ENCODE data around the gene DEFB118. TPM values are rescaled to one million over a fixed set of nuclear protein-coding genes. Genes with fewer than 3 reads are reported as not detected.
A peak's percentile ranks its signal among the peaks of the same experiment; 100 is the strongest.

The DEFB118 gene
- total and polyA plus RNA-seq, 2 donors from 2014 or later: not detected

- intact Hi-C loops (cut with DNase I): no loop called here
- DNase-seq (peak in 1 of 5 donors; percentile 6), FAIRE-seq (no peak)
- TF ChIP-seq CTCF (IDR thresholded peaks at IDR 0.05; ENCODE audit: borderline replicate concordance, extremely low read depth, insufficient read depth): no peak
- no peaks in the 10 kb centered on the region for H3K27me3 ChIP-seq (ENCODE audit: control insufficient read depth, insufficient read depth, low read length)
- H3K36me3 ChIP-seq (ENCODE audit: control insufficient read depth in 2 of 3, insufficient read depth in 3 of 3, low read length in 3 of 3): no peaks in the 10 kb centered on the region
- no peak within 1 kb of the TSS for H3K27ac ChIP-seq (ENCODE audit: low read depth in 2 of 2, low read length in 2 of 2)
- H3K9ac ChIP-seq (ENCODE audit: low read length in 3 of 3): no peak within 1 kb of the TSS
- no peak within 1 kb of the TSS for H3K4me3 ChIP-seq (ENCODE audit: low read length in 3 of 3)
- H3K9me3 ChIP-seq (ENCODE audit: control insufficient read depth in 2 of 3, insufficient read depth in 1 of 3, low read length in 3 of 3): no peaks in the 10 kb centered on the region
- H3K4me1 ChIP-seq (ENCODE audit: control insufficient read depth in 2 of 3, insufficient read depth in 2 of 3, low read depth in 1 of 3, low read length in 3 of 3): no peaks in the 10 kb centered on the region
These were observed 37.7 kb downstream of the DEFB118 start, which contains the start of gene DEFB121 for GRCh38 chr20:31406115-31406514. DEFB121 (minus strand) TSS chr20:31406215; CDS start chr20:31406152, 63 bp downstream.

- Histone ChIP-seq H3K36me3 (ENCODE audit: control insufficient read depth in 2 of 3, insufficient read depth in 3 of 3, low read length in 3 of 3) (no peaks in the 10 kb centered on the region), H3K9me3 (ENCODE audit: control insufficient read depth in 2 of 3, insufficient read depth in 1 of 3, low read length in 3 of 3) (no peaks in the 10 kb centered on the region), H3K27ac (ENCODE audit: low read depth in 2 of 2, low read length in 2 of 2) (no peak overlapping the region), H3K27me3 (ENCODE audit: control insufficient read depth, insufficient read depth, low read length) (no peaks in the 10 kb centered on the region), H3K4me1 (ENCODE audit: control insufficient read depth in 2 of 3, insufficient read depth in 2 of 3, low read depth in 1 of 3, low read length in 3 of 3) (no peaks in the 10 kb centered on the region), H3K9ac (ENCODE audit: low read length in 3 of 3) (no peak overlapping the region), H3K4me3 (ENCODE audit: low read length in 3 of 3) (no peak overlapping the region)
- no peak for FAIRE-seq
- no peak for TF ChIP-seq CTCF (IDR thresholded peaks at IDR 0.05; ENCODE audit: borderline replicate concordance, extremely low read depth, insufficient read depth)
- no peak for DNase-seq
- intact Hi-C loops (cut with DNase I): no loop called here
These were observed 41.6 kb downstream of the DEFB118 start for GRCh38 chr20:31410011-31410410.

DNA sequence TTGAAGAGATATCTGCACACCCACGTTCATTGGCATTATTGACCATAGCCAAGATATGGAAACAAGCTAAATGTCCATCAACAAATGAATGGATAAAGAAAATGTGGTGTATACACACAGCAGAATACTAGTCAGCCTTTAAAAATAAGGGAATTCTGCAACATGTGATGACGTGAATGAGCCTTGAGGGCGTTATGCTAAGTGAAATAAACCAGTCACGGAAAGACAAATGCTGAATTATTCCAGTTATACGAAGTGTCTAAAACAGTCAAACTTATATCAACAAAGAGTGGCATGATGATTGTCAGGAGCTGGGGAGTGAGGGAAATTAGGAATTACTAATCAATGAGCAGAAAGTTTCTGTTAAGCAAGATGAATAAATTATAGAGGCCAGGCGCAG is 46.0 kb downstream of the DEFB118 start:
- no peaks in the 10 kb centered on the region for H3K4me1 ChIP-seq (ENCODE audit: control insufficient read depth in 2 of 3, insufficient read depth in 2 of 3, low read depth in 1 of 3, low read length in 3 of 3)
- no peak overlapping the region for H3K9ac ChIP-seq (ENCODE audit: low read length in 3 of 3)
- H3K27ac ChIP-seq (ENCODE audit: low read depth in 2 of 2, low read length in 2 of 2): no peak overlapping the region
- no peaks in the 10 kb centered on the region for H3K9me3 ChIP-seq (ENCODE audit: control insufficient read depth in 2 of 3, insufficient read depth in 1 of 3, low read length in 3 of 3)
- intact Hi-C loops (cut with DNase I): no loop called here
- TF ChIP-seq CTCF (IDR thresholded peaks at IDR 0.05; ENCODE audit: borderline replicate concordance, extremely low read depth, insufficient read depth): no peak
- FAIRE-seq: no peak
- DNase-seq: no peak
- H3K27me3 ChIP-seq (ENCODE audit: control insufficient read depth, insufficient read depth, low read length): no peaks in the 10 kb centered on the region
- no peak overlapping the region for H3K4me3 ChIP-seq (ENCODE audit: low read length in 3 of 3)
- no peaks in the 10 kb centered on the region for H3K36me3 ChIP-seq (ENCODE audit: control insufficient read depth in 2 of 3, insufficient read depth in 3 of 3, low read length in 3 of 3)

DNA sequence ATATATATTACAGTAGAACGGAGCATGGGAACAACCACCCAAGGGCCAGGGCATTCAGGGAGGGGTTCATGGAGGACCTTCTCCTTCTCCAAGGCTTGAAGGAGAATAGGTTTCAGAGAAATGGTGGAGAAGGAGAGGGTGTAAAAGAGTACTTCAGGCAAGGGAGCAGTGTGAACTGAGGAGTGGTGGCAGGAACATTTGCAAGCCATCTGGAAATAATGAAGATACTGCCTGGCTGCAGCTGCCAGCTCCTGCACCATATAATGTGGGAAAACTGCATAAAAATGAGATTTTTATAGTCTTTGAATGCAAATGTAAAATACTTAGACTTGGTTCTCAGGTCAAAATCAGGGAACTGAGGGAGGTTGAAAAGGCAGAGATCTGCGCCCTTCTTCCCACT is 47.3 kb downstream of the DEFB118 start:
- FAIRE-seq: no peak
- intact Hi-C loops (cut with DNase I): no loop called here

More for the DNA sequence above, 47.3 kb downstream of the DEFB118 start:
- H3K4me1 ChIP-seq (ENCODE audit: control insufficient read depth in 2 of 3, insufficient read depth in 2 of 3, low read depth in 1 of 3, low read length in 3 of 3): no peaks in the 10 kb centered on the region
- DNase-seq: no peak
- H3K27ac ChIP-seq (ENCODE audit: low read depth in 2 of 2, low read length in 2 of 2): no peak overlapping the region
- H3K9ac ChIP-seq (ENCODE audit: low read length in 3 of 3): no peak overlapping the region
- TF ChIP-seq CTCF (IDR thresholded peaks at IDR 0.05; ENCODE audit: borderline replicate concordance, extremely low read depth, insufficient read depth): no peak
- H3K27me3 ChIP-seq (ENCODE audit: control insufficient read depth, insufficient read depth, low read length): no peaks in the 10 kb centered on the region
- H3K4me3 ChIP-seq (ENCODE audit: low read length in 3 of 3): no peak overlapping the region
- H3K36me3 ChIP-seq (ENCODE audit: control insufficient read depth in 2 of 3, insufficient read depth in 3 of 3, low read length in 3 of 3): no peaks in the 10 kb centered on the region
- no peaks in the 10 kb centered on the region for H3K9me3 ChIP-seq (ENCODE audit: control insufficient read depth in 2 of 3, insufficient read depth in 1 of 3, low read length in 3 of 3)

Data from kidney (tissue), 14 donors.